HEK293 (cell line): Measurements from ENCODE around the gene ZNF865.

Source experiments
- BCL6B ChIP-seq: fragments of 450-650 bp; formaldehyde crosslinking; IDR thresholded peaks from 2 replicates; pipeline ENCODE4 v1.5.1; 2017; ENCODE audit warnings: missing biosample characterization, missing genetic modification characterization
- GFI1B ChIP-seq: fragments of 450-650 bp; formaldehyde crosslinking; IDR thresholded peaks from 2 replicates; pipeline ENCODE4 v1.5.1; 2016; ENCODE audit warnings: missing biosample characterization, missing genetic modification characterization
- GLIS1 ChIP-seq: fragments of 450-650 bp; formaldehyde crosslinking; IDR thresholded peaks from 2 replicates; pipeline ENCODE4 v1.5.1; 2016; ENCODE audit warnings: missing biosample characterization, missing genetic modification characterization
- HOXC10 ChIP-seq: sonication (generic); formaldehyde crosslinking; IDR thresholded peaks from 2 replicates; pipeline ENCODE4 v1.8.1; 2023; ENCODE audit warnings: mild to moderate bottlenecking, missing genetic modification reagents
- IKZF3 ChIP-seq: fragments of 450-650 bp; IDR thresholded peaks from 2 replicates; pipeline ENCODE4 v1.5.0; 2018; ENCODE audit warnings: missing biosample characterization, mild to moderate bottlenecking, missing genetic modification characterization, moderate library complexity
- INSM2 ChIP-seq: fragments of 450-650 bp; formaldehyde crosslinking; IDR thresholded peaks from 2 replicates; pipeline ENCODE4 v1.5.1; 2016; ENCODE audit warnings: missing biosample characterization, missing genetic modification characterization
- KLF1 ChIP-seq: fragments of 450-650 bp; formaldehyde crosslinking; IDR thresholded peaks from 2 replicates; pipeline ENCODE4 v1.5.1; 2016; ENCODE audit warnings: missing biosample characterization, missing genetic modification characterization
- KLF17 ChIP-seq: fragments of 450-650 bp; formaldehyde crosslinking; IDR thresholded peaks from 2 replicates; pipeline ENCODE4 v1.5.1; 2016; ENCODE audit warnings: missing biosample characterization, missing genetic modification characterization
- PRDM6 ChIP-seq: fragments of 450-650 bp; formaldehyde crosslinking; IDR thresholded peaks from 2 replicates; pipeline ENCODE4 v1.5.1; 2017; ENCODE audit warnings: missing biosample characterization, missing genetic modification characterization
- WT1 ChIP-seq: fragments of 450-650 bp; formaldehyde crosslinking; IDR thresholded peaks from 2 replicates; pipeline ENCODE4 v1.5.1; 2016; ENCODE audit warnings: missing biosample characterization, missing genetic modification characterization
- ZBTB1 ChIP-seq: fragments of 450-650 bp; formaldehyde crosslinking; IDR thresholded peaks from 2 replicates; pipeline ENCODE4 v1.5.1; 2016; ENCODE audit warnings: missing biosample characterization, missing genetic modification characterization
- ZBTB11 ChIP-seq: fragments of 450-650 bp; formaldehyde crosslinking; conservative IDR thresholded peaks from 2 replicates; pipeline ENCODE4 v1.5.1; 2016; ENCODE audit warnings: low read depth, missing biosample characterization, missing genetic modification characterization
- ZBTB8A ChIP-seq: fragments of 450-650 bp; formaldehyde crosslinking; IDR thresholded peaks from 2 replicates; pipeline ENCODE4 v1.5.1; 2016; ENCODE audit warnings: missing biosample characterization, missing genetic modification characterization
- ZNF112 ChIP-seq: fragments of 450-650 bp; formaldehyde crosslinking; IDR thresholded peaks from 2 replicates; pipeline ENCODE4 v1.5.0; 2017; ENCODE audit warnings: missing biosample characterization, missing genetic modification characterization
- ZNF132 ChIP-seq: fragments of 450-650 bp; formaldehyde crosslinking; IDR thresholded peaks from 2 replicates; pipeline ENCODE4 v1.5.1; 2017; ENCODE audit warnings: missing biosample characterization, missing genetic modification characterization, borderline replicate concordance
- ZNF146 ChIP-seq: fragments of 450-650 bp; formaldehyde crosslinking; IDR thresholded peaks from 2 replicates; pipeline ENCODE4 v1.5.1; 2016; ENCODE audit warnings: missing biosample characterization, missing genetic modification characterization
- ZNF214 ChIP-seq: fragments of 450-650 bp; formaldehyde crosslinking; IDR thresholded peaks from 2 replicates; pipeline ENCODE4 v1.5.1; 2017; ENCODE audit warnings: missing biosample characterization, mild to moderate bottlenecking, missing genetic modification characterization, borderline replicate concordance
- ZNF324 ChIP-seq: fragments of 450-650 bp; formaldehyde crosslinking; IDR thresholded peaks from 2 replicates; pipeline ENCODE4 v1.5.1; 2016; ENCODE audit warnings: missing biosample characterization, missing genetic modification characterization
- ZNF423 ChIP-seq: fragments of 450-650 bp; formaldehyde crosslinking; IDR thresholded peaks from 2 replicates; pipeline ENCODE4 v1.5.1; 2016; ENCODE audit warnings: missing biosample characterization, missing genetic modification characterization
- ZNF426 ChIP-seq: fragments of 450-650 bp; formaldehyde crosslinking; IDR thresholded peaks from 2 replicates; pipeline ENCODE4 v1.5.1; 2017; ENCODE audit warnings: missing biosample characterization, missing genetic modification characterization, mild to moderate bottlenecking, inconsistent platforms, moderate library complexity
- ZNF510 ChIP-seq: fragments of 450-650 bp; formaldehyde crosslinking; IDR thresholded peaks from 2 replicates; pipeline ENCODE4 v1.5.1; 2018; ENCODE audit warnings: mild to moderate bottlenecking, missing genetic modification characterization, missing biosample characterization; ENCODE audit not compliant: insufficient replicate concordance
- ZNF530 ChIP-seq: fragments of 450-650 bp; formaldehyde crosslinking; IDR thresholded peaks from 2 replicates; pipeline ENCODE4 v1.5.1; 2016; ENCODE audit warnings: low read depth, missing biosample characterization, missing genetic modification characterization
- ZNF544 ChIP-seq: fragments of 450-650 bp; formaldehyde crosslinking; IDR thresholded peaks from 2 replicates; pipeline ENCODE4 v1.5.0; 2017; ENCODE audit warnings: missing biosample characterization, missing genetic modification characterization
- ZNF624 ChIP-seq: fragments of 450-650 bp; formaldehyde crosslinking; IDR thresholded peaks from 2 replicates; pipeline ENCODE4 v1.5.1; 2017; ENCODE audit warnings: missing biosample characterization, missing genetic modification characterization
- ZNF660 ChIP-seq: fragments of 450-650 bp; IDR thresholded peaks from 2 replicates; pipeline ENCODE4 v1.5.1; 2018; ENCODE audit warnings: missing biosample characterization, mild to moderate bottlenecking, missing genetic modification characterization
- ZNF692 ChIP-seq: fragments of 450-650 bp; formaldehyde crosslinking; IDR thresholded peaks from 2 replicates; pipeline ENCODE4 v1.5.1; 2016; ENCODE audit warnings: missing biosample characterization, missing genetic modification characterization
- ZNF707 ChIP-seq: fragments of 450-650 bp; formaldehyde crosslinking; IDR thresholded peaks from 2 replicates; pipeline ENCODE4 v1.5.1; 2016; ENCODE audit warnings: missing biosample characterization, missing genetic modification characterization
- ZNF76 ChIP-seq: fragments of 450-650 bp; formaldehyde crosslinking; IDR thresholded peaks from 2 replicates; pipeline ENCODE4; 2016; ENCODE audit warnings: low read depth, missing biosample characterization, missing genetic modification characterization, borderline replicate concordance
- ZNF791 ChIP-seq: fragments of 450-650 bp; formaldehyde crosslinking; IDR thresholded peaks from 2 replicates; pipeline ENCODE4 v1.5.1; 2016; ENCODE audit warnings: missing biosample characterization, missing genetic modification characterization

Gene ZNF865

GRCh38 chr19:55647732-55648584 lies 42.5 kb downstream of the ZNF865 start, which contains the start of gene CCDC106 (continued):
- TF ChIP-seq GFI1B (tag by site-specific recombination) = no peak
- TF ChIP-seq ZNF791 (tag by site-specific recombination) = no peak
- TF ChIP-seq ZNF530 (tag by site-specific recombination) = no peak
- TF ChIP-seq ZNF112 (tag by site-specific recombination) = no peak
- peak; percentile 83 for TF ChIP-seq ZNF692 (tag by site-specific recombination)
- TF ChIP-seq ZNF544 = no peak
- TF ChIP-seq ZNF510 (tag by site-specific recombination) = no peak
- TF ChIP-seq ZBTB1 (tag by site-specific recombination) = no peak
- no peak; the same call in 1 of the 2 replicates for TF ChIP-seq INSM2 (tag by site-specific recombination)
- no peak for TF ChIP-seq ZNF146 (tag by site-specific recombination)
- peak; percentile 77 for TF ChIP-seq ZNF324 (tag by site-specific recombination)
- 0 out of 2 replicates have a peak, but pooled peaks have one; percentile 36 for TF ChIP-seq HOXC10 (CRISPR knock-in tag)
- TF ChIP-seq ZNF214 (tag by site-specific recombination) = no peak
- no peak; the same call in 1 of the 2 replicates for TF ChIP-seq ZNF76
- TF ChIP-seq KLF17 (tag by site-specific recombination) = 0 out of 2 replicates have a peak, but pooled peaks have one; percentile 53
- TF ChIP-seq ZNF426 (tag by site-specific recombination) = no peak
- peak; percentile 65; the same call in 1 of the 2 replicates for TF ChIP-seq KLF1 (tag by site-specific recombination)
- no peak for TF ChIP-seq ZNF707 (tag by site-specific recombination)
- peak; percentile 41 for TF ChIP-seq ZBTB8A (tag by site-specific recombination)
- TF ChIP-seq ZNF660 (tag by site-specific recombination) = peak; percentile 84; the same call in 1 of the 2 replicates
- TF ChIP-seq ZNF423 (tag by site-specific recombination) = peak; percentile 42; the same call in 1 of the 2 replicates
- TF ChIP-seq WT1 (tag by site-specific recombination) = no peak
- no peak for TF ChIP-seq ZNF132 (tag by site-specific recombination)
- TF ChIP-seq ZNF624 (tag by site-specific recombination) = no peak
- TF ChIP-seq ZBTB11 = peak; percentile 85
- TF ChIP-seq BCL6B (tag by site-specific recombination) = no peak
- peak; percentile 91 for TF ChIP-seq GLIS1 (tag by site-specific recombination)
- TF ChIP-seq PRDM6 = no peak
- TF ChIP-seq IKZF3 = peak; percentile 73
